Fibroblast of skin of right quadriceps (primary cell): Measurements from ENCODE around the gene NCK1.

Experiments used
- DNase-seq: peaks from one replicate; pipeline ENCODE4 v3.0.0-alpha.2; 2013

The NCK1 gene

GRCh38 chr3:136909187-136909586 is 47.2 kb downstream of the NCK1 start:
- DNase-seq: no peak

- no peak for DNase-seq
Measured at GRCh38 chr3:136910697-136911096, 48.7 kb downstream of the NCK1 start.

GRCh38 chr3:136913168-136913567 is 51.2 kb downstream of the NCK1 start:
- no peak for DNase-seq

GRCh38 chr3:136914739-136915138 is 52.7 kb downstream of the NCK1 start:
- DNase-seq: no peak

- DNase-seq: no peak
Measured at GRCh38 chr3:136916223-136916622, 54.2 kb downstream of the NCK1 start.

- DNase-seq: no peak
Measured at GRCh38 chr3:136919799-136920580, 58.0 kb downstream of the NCK1 start.

GRCh38 chr3:136920904-136921611 is 59.0 kb downstream of the NCK1 start:
- DNase-seq: no peak

- DNase-seq: no peak
Measured at GRCh38 chr3:136925425-136926190, 63.6 kb downstream of the NCK1 start.

- no peak for DNase-seq
Measured at GRCh38 chr3:136928240-136928639, 66.2 kb downstream of the NCK1 start.

- DNase-seq: peak; percentile 15
Measured at GRCh38 chr3:136929977-136930670, 68.1 kb downstream of the NCK1 start.

- DNase-seq: no peak
Measured at GRCh38 chr3:136931606-136932005, 69.6 kb downstream of the NCK1 start.

- DNase-seq: no peak
Measured at GRCh38 chr3:136932523-136932922, 70.5 kb downstream of the NCK1 start.

GRCh38 chr3:136932978-136933772 is 71.2 kb downstream of the NCK1 start:
- no peak for DNase-seq

GRCh38 chr3:136937175-136937574 is 75.2 kb downstream of the NCK1 start:
- DNase-seq: no peak

- DNase-seq: no peak
Measured at GRCh38 chr3:136937851-136938250, 75.8 kb downstream of the NCK1 start.

- DNase-seq: peak; percentile 76
Measured at GRCh38 chr3:136938334-136938733, 76.3 kb downstream of the NCK1 start.

- no peak for DNase-seq
Measured at GRCh38 chr3:136939489-136939888, 77.5 kb downstream of the NCK1 start.

GRCh38 chr3:136942803-136943202 is 80.8 kb downstream of the NCK1 start:
- no peak for DNase-seq

- DNase-seq: no peak
Measured at GRCh38 chr3:136943436-136943835, 81.4 kb downstream of the NCK1 start.

GRCh38 chr3:136946978-136947377 is 85.0 kb downstream of the NCK1 start:
- DNase-seq: no peak

- no peak for DNase-seq
Measured at GRCh38 chr3:136947477-136947876, 85.5 kb downstream of the NCK1 start.

GRCh38 chr3:136949146-136949545 is 87.1 kb downstream of the NCK1 start:
- DNase-seq: no peak
